ENCODE measurements around the gene DNAH7.

- TF ChIP-seq CTCF (conservative IDR thresholded peaks at IDR 0.05; ENCODE audit: low read depth in 2 of 2) (no peak), EZH2 (IDR thresholded peaks at IDR 0.05; ENCODE audit: low read depth, unreplicated experiment) (no peak), ZNF331 (CRISPR knock-in tag; IDR thresholded peaks at IDR 0.05; ENCODE audit: low read depth) (no peak)
Measured at GRCh38 chr2:195959341-195959740, 109.3 kb downstream of the DNAH7 start.
